ENCODE data around the gene PTPN7.
A peak's percentile ranks its signal among the peaks of the same experiment; 100 is the strongest.

The PTPN7 gene

GRCh38 chr1:202101184-202101583 is 59.2 kb downstream of the PTPN7 start:
- DNase-seq: peak; percentile 34

Measured in NCI-H2171 (cell line).